ENCODE results near the gene FXYD7. TPM values are rescaled to one million over a fixed set of nuclear protein-coding genes. Genes with fewer than 3 reads are reported as not detected.
A peak's percentile ranks its signal among the peaks of the same experiment; 100 is the strongest.
"Not testable (repeated sequence)": the region's sequence is repeated elsewhere in the genome, so short reads cannot be mapped to it uniquely, and the experiment has no call there.

Gene FXYD7
- total RNA-seq, 1 donor from 2014 or later = 0.48 TPM

DNA sequence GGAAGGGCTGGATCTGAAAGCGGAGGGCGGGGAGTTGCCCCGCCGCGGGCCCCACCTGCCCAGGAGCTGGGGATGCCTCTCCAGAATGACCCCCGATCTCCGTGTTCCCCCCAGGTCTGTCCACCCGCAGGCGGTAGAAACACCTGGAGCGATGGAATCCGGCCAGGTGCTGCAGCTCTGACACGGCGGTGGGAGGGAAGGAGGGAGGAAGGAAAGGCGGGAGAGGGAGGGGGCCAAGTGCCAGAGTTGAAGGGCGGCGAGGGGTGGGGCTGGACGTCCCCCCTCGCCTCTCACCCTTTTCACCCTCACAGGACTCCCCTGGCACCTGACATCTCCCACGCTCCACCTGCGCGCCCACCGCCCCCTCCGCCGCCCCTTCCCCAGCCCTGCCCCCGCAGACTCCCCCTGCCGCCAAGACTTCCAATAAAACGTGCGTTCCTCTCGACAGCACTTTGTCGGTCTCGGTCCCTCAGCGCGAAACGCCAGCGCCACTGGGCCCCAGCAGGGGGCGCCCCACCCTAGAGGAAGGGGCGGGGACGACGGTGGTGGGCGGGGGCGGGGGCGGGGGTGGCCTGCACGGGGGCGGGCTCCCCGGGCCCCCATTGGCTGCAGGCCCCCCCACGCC lies 337 bp upstream of the FXYD7 start:
- DNase-seq (ENCODE audit: low spot score) = no peak

DNA sequence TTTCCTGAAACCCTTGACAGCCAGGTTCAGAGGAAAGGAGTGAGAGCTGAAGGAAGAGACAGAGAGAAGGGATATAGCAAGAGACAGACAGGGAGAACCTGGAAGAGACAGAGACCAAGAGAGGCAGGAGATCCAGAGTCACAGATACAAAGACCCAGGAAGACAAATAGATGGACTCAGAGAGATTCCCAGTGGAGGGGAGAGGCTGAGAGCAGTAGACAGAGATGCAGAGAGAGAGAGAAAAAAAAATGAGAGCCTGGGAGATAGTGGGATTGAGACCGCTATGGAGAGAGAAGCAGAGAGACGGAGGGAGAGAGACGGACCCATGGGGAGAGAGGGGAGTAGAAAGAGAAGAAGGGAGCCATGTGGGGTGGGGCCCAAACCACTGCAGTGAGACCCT lies 763 bp downstream of the FXYD7 start:
- no peak for DNase-seq (ENCODE audit: low spot score)

DNA sequence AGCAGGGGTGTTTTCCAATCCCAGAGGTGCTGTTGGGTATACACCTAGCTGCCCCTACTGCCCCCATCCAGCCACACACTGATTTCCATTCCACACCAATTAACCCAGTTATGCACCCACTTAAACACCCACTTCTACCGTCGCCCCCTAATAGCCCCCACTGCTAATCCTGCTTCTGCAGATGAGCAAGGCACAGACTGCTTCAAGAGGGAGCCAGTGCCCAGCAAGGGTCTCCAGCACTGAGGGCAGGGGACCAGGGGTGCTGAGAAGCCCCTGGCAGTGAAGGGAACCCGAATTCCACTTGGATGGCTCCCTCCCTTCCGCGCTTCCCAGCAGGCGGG lies 1.2 kb downstream of the FXYD7 start:
- DNase-seq (ENCODE audit: low spot score) = no peak

DNA sequence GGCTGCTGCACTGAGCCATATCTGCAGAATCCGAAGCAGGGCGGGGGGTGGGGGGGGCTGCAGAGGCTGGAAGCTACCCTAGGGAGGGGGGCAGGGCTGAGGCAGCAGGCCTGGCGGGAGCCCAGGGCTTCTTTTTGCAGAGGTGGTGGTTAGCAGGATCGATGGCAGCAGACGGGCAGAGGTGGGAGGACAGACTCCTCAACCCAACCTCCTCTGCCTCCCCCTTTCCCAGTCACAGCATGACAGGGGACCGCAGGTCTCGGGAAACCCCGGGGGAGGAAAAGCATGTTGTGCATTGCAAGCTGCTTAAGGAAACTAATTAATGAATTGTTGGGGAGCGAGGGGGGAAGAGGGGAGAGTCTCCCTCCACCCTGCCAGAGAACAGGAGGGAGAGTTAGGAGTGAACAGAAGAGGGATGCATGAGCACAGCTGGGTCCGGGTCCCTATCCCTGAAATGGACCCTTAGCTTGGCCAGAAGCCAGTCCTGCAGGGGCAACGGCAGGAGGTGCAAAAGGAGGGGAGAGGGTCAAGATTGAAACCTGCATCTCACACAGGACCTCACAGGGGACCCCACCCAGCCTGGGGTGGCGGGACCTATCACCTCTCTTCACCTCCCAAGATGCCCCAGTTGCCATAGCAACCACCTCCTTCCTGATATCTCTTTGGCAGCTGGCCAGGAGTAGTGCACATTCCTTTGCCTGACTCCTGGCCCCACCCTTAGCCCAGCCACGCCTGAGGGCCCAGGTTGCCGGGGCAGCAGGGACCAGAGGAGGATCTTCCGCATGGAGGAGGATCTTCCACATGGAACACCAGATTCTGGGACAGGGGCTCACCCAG lies 1.8 kb downstream of the FXYD7 start:
- no peak for DNase-seq (ENCODE audit: low spot score)

GRCh38 chr19:35146746-35147459 lies 3.8 kb downstream of the FXYD7 start:
- no peak for DNase-seq (ENCODE audit: low spot score)

- no peak for DNase-seq (ENCODE audit: low spot score)
Measured at GRCh38 chr19:35149463-35149862, 6.4 kb downstream of the FXYD7 start.

DNA sequence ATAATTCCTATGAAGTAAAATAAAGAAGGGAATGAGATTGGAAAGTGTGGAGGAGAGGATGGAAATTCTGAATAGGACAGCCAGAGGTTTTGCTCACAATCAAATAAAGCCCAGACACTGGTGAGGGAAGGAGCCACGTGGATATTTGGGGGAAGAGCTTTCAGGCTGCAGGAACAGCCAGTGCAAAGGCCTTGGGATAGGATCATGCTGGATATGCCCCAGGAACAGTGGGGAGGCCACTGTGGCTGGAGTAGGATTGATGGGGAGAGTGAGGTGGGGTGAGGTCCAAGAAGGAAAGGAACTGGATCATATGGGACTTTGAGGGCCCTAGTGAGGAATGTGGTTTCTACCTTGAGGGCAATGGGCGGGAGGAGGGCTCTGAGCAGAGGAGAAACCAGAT lies 7.4 kb downstream of the FXYD7 start:
- DNase-seq (ENCODE audit: low spot score) = no peak

DNA sequence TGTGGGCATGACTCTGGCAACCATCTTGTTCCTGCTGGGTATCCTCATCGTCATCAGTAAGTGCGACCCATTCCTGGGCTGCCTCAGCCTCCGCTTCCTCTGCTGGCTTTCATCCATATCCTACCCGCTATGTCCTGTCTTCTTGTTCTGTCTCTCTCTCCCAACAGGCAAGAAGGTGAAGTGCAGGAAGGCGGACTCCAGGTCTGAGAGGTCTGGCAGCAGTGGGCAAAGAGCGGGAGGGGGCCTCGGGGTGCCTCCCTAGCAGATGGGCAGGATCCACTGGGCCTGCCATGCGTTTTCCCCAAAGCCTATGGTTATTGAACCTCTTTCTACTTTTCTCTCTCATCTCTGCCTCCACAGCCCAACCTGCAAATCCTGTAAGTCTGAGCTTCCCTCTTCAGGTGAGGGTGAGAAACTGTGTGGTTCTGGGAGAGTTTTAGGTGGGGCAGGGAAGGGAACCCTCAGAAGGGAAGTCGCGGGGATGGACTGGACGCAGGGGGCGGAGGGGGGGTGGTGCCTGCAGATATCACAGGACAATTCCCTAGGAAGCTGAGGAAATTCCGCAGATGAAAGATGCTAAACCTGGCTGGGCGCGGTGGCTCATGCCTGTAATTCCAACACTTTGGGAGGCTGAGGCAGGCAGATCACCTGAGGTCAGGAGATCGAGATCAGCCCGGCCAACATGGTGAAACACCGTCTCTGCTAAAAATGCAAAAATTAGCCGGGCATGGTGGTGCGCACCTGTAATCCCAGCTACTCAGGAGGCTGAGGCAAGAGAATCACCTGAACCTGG lies 8.4 kb downstream of the FXYD7 start:
- no peak for DNase-seq (ENCODE audit: low spot score)

GRCh38 chr19:35153129-35153522 lies 10.1 kb downstream of the FXYD7 start:
- DNase-seq (ENCODE audit: low spot score) = not testable (repeated sequence)

DNA sequence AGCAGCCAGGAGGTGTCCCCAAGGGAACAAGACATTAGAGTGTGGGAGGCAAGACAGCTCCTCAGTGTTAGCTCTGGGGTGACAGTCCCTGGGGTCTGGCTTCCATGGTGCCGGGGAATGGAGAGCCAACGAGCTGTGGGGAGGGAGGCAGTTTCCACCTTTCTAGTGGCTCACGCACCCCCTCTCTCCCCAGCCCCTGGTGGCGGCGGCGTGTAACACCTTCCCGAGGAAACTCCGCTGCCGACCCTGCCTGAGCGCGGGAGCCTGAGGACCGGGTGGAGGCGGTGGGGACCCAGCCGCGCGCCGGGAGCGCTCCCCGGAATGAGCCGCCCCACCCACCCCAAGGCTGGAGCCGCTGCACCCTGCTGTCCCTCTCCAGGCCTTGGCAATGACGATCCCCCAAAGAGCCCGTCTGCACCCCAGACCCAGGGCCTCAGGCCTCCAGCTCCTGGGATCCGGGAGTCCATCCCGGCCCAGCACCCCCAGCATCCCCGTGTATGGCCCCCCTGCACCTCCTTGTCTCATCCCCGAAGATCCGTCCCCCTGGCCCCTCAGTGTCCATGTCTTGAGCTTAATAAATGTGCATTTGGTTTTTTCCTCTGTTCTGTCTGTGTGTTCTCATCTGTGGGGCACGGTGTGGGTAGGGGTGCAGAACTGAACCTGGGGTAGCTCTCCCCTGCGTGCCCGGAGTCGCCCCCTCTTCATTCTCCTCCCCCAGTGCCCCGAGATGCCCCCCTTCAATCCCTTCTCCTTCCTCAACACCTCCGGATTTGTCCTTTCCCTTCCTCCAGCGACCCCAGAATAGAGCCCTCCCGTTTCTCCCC lies 10.9 kb downstream of the FXYD7 start:
- no peak for DNase-seq (ENCODE audit: low spot score)

DNA sequence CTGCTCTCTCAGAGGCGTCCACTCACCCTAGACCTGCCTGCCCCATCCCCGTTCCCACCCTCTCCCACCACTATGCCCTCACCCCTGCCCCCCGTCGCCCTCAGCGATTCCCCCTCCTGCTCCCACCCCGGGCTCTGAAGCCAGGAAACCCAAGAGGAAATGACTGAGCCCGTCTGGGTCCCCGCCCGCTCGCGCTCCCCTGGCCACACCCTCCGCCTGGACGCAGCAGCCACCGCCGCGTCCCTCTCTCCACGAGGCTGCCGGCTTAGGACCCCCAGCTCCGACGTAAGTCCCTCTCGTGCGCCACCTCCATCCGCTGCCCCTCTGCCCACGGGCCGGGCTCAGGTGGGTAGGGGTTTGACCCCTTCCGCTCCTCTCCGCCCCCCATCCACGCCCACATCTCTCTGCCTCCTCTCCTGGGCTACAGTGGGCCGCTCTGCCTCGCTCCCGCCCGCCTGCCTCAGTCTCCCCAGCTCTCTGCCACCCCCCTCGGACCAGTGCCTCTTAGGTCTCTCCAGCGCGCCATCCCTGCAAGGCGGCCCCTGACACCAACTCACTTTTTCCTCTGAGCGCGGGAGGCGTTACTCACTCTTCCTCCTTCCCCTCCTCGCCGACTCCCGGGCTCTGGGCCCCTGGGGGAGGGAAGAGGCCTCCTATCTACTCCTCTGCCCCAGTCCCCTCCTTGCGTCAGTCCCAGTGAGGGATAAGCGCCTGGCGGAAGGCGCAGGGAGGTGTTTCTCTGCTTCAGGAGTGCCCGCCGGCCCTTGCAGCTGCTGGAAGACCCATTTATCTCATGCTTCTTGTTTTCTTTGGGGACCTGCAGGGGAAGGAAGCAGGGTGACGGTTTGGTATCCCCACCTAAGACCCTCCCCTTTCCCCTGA lies 11.7 kb downstream of the FXYD7 start, which contains the start of gene FXYD5:
TSS of gene FXYD5 (plus strand) at position 211 of the 882 bp plus-strand sequence. CDS start 816 bp downstream, outside the sequence.
- DNase-seq (ENCODE audit: low spot score) = peak; percentile 93

- DNase-seq (ENCODE audit: low spot score) = no peak
Measured at GRCh38 chr19:35155441-35155840, 12.4 kb downstream of the FXYD7 start.

- no peak for DNase-seq (ENCODE audit: low spot score)
Measured at GRCh38 chr19:35155981-35156672, 13.1 kb downstream of the FXYD7 start.

DNA sequence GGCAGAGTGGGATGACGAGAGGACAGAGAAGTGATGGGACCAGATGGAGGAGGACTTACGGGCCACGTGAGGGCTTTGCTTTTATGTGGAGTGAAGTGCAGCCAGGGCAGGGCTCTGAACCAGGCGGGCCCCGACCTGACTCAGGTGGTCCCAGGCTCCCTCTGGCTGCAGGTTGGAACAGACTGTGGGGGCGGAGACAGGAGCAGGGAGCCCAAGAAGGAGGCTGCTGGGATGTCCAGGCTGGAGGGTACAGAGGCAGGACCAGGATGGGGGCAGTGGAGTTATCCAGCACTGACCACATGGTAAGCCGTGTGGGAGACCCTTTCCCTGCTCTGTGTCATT lies 13.6 kb downstream of the FXYD7 start:
- no peak for DNase-seq (ENCODE audit: low spot score)

- DNase-seq (ENCODE audit: low spot score) = no peak
Measured at GRCh38 chr19:35157431-35157830, 14.4 kb downstream of the FXYD7 start.

DNA sequence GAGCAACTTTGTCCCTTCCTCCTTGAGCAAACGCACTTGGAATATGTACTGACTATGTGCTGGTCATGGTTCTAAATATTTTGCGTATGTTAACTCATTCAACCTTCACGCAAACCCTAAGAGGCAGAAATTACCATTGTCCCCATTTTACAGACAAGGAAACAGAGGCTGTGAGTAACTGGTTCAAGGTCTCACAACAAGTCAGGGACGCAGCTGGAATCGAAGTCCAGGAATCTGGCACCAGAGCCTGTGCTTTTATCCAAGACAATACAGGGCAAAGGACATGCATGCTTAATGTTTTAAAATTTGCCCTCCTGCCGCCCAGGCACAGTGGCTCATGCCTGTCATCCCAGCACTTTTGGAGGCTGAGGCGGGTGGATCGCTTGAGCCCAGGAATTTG lies 16.6 kb downstream of the FXYD7 start:
- DNase-seq (ENCODE audit: low spot score) = no peak

GRCh38 chr19:35160629-35161433 lies 17.8 kb downstream of the FXYD7 start:
- DNase-seq (ENCODE audit: low spot score) = no peak

- no peak for DNase-seq (ENCODE audit: low spot score)
Measured at GRCh38 chr19:35161434-35161743, 18.3 kb downstream of the FXYD7 start.

All from mesenteric fat pad (tissue), 1 donor.